ENCODE measurements around the gene JAML.

GRCh38 chr11:118227865-118228785 lies 3.3 kb upstream of the JAML start:
- no peak for TF ChIP-seq POLR2A (IDR thresholded peaks at IDR 0.05)
- TF ChIP-seq POLR2AphosphoS5 (IDR thresholded peaks at IDR 0.05), result no peak
